Measurements from ENCODE around the gene SAFB. TPM values are rescaled to one million over a fixed set of nuclear protein-coding genes. Genes with fewer than 3 reads are reported as not detected.
A peak's percentile ranks its signal among the peaks of the same experiment; 100 is the strongest.
"Not testable (repeated sequence)": the region's sequence is repeated elsewhere in the genome, so short reads cannot be mapped to it uniquely, and the experiment has no call there.

Gene SAFB
- polyA plus RNA-seq, 3 donors from 2014 or later: 6.4 to 103 (median 29.6) TPM

GRCh38 chr19:5680437-5681368, 57.8 kb downstream of the SAFB start, which contains the start of the genes HSD11B1L and MICOS13:
HSD11B1L (plus strand) TSS chr19:5681027; CDS start chr19:5684833, 3,806 bp downstream.
MICOS13 (minus strand) TSS chr19:5680516; CDS start chr19:5680486, 30 bp downstream.
- Mint-ChIP-seq H3K27ac (peak within 1 kb of the TSS; percentile 95 to 99 (median 98)), H3K36me3 (no peaks in the 10 kb centered on the region), H3K27me3 (ENCODE audit: low read depth in 3 of 3) (peaks cover 9 to 16% (median 13%) of the 10 kb centered on the region in 3 donors), H3K4me3 (peak within 1 kb of the TSS; percentile 87 to 98 (median 90)), H3K4me1 (peaks cover 23 to 32% of the 10 kb centered on the region in 2 donors), H3K9me3 (no peaks in the 10 kb centered on the region)
- DNase-seq: peak; percentile 99

DNA sequence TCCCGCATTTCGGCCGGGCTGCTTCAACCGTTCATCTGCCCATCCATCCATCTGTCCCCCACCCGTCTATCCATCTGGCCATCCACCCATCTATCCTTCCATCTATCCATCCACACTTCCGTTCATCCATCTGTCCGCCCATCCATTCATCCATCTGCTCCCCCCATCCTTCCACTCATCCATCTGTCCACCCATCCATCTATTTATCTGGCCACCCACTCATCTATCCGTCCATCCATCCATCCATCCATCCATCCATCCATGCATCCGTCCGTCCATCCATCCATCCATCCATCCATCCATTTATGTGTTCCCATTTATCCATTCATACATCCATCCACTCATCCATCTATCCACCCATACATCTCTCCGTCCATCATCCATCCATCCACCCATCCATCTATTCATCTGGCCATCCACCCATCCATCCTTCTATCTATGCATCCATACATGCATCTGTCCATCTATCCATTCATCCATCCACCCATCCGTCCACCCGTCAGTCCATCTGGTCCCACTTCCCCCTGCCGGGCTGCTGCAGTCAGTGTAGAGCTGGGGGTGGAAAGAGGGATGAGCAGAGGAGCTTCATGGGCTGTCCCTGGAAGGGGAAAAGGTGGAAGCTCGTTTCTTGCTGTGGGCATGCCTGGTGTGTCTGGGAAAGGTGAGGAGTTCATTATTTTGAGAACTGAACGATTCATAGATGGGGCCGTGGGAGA, 58.7 kb downstream of the SAFB start:
- Mint-ChIP-seq H3K27me3 (ENCODE audit: low read depth in 3 of 3) (peaks cover 9 to 16% (median 13%) of the 10 kb centered on the region in 3 donors), H3K9me3 (no peaks in the 10 kb centered on the region), H3K27ac (peak overlapping the region; percentile 10 to 95 (median 84)), H3K4me1 (peaks cover 29 to 40% of the 10 kb centered on the region in 2 donors), H3K36me3 (no peaks in the 10 kb centered on the region), H3K4me3 (peak overlapping the region; percentile 78 to 86 (median 84))
- no peak for DNase-seq

DNA sequence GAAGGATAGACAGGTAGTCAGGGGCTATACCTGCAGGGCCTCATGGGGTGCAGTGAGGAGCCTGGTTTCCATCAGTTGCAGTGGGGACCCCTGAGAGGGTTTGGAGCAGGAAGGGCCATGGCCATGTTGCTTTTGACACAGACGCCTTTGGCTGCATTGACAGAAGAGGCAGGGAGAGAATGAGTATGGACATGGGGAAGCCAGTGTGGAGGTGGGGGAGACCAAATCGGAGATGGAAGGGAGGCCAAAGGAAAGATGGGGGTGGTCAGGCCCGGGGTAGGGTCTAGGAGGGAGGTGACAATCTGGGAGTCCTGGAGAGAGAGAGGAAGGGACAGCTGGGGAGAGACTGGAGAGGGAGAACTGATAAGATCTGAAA, 59.2 kb downstream of the SAFB start:
- H3K27ac Mint-ChIP-seq: peak overlapping the region in 4 of 6 donors; percentile 63 to 95 (median 77)
- DNase-seq: no peak
- no peaks in the 10 kb centered on the region for H3K9me3 Mint-ChIP-seq
- H3K4me1 Mint-ChIP-seq: peaks cover 30 to 43% of the 10 kb centered on the region in 2 donors
- peaks cover 9 to 16% (median 13%) of the 10 kb centered on the region in 3 donors for H3K27me3 Mint-ChIP-seq (ENCODE audit: low read depth in 3 of 3)
- peak overlapping the region; percentile 78 to 86 (median 84) for H3K4me3 Mint-ChIP-seq
- no peaks in the 10 kb centered on the region for H3K36me3 Mint-ChIP-seq

- DNase-seq: no peak
- Mint-ChIP-seq H3K4me3 (peak overlapping the region in 2 of 5 donors; percentile 31 to 62), H3K4me1 (peaks cover 33 to 47% of the 10 kb centered on the region in 2 donors), H3K27ac (peak overlapping the region in 3 of 6 donors; percentile 7 to 60 (median 43)), H3K9me3 (no peaks in the 10 kb centered on the region), H3K36me3 (no peaks in the 10 kb centered on the region), H3K27me3 (ENCODE audit: low read depth in 3 of 3) (peaks cover 9 to 16% (median 13%) of the 10 kb centered on the region in 3 donors)
Measured at GRCh38 chr19:5683177-5683886, 60.4 kb downstream of the SAFB start.

GRCh38 chr19:5684694-5685430, 62.0 kb downstream of the SAFB start:
- H3K9me3 Mint-ChIP-seq: no peaks in the 10 kb centered on the region
- H3K27me3 Mint-ChIP-seq (ENCODE audit: low read depth in 3 of 3): peaks cover 10 to 16% (median 15%) of the 10 kb centered on the region in 3 donors
- no peak overlapping the region for H3K27ac Mint-ChIP-seq
- H3K4me1 Mint-ChIP-seq: peaks cover 30 to 43% of the 10 kb centered on the region in 2 donors
- no peak overlapping the region for H3K4me3 Mint-ChIP-seq
- H3K36me3 Mint-ChIP-seq: no peaks in the 10 kb centered on the region
- DNase-seq: no peak

GRCh38 chr19:5686326-5686646, 63.4 kb downstream of the SAFB start:
- peak overlapping the region; percentile 61 to 94 (median 85) for H3K27ac Mint-ChIP-seq
- H3K4me1 Mint-ChIP-seq: peaks cover 35 to 46% of the 10 kb centered on the region in 2 donors

GRCh38 chr19:5686647-5687359, 63.9 kb downstream of the SAFB start:
- peaks cover 11 to 16% (median 14%) of the 10 kb centered on the region in 3 donors for H3K27me3 Mint-ChIP-seq (ENCODE audit: low read depth in 3 of 3)
- peak; percentile 96 to 98 (median 97) for DNase-seq
- H3K36me3 Mint-ChIP-seq: no peaks in the 10 kb centered on the region
- peak overlapping the region; percentile 61 to 94 (median 85) for H3K27ac Mint-ChIP-seq
- no peaks in the 10 kb centered on the region for H3K9me3 Mint-ChIP-seq
- peak overlapping the region; percentile 82 to 90 (median 85) for H3K4me3 Mint-ChIP-seq
- peaks cover 31 to 41% of the 10 kb centered on the region in 2 donors for H3K4me1 Mint-ChIP-seq

More at GRCh38 chr19:5686326-5686646, 63.4 kb downstream of the SAFB start:
- Mint-ChIP-seq H3K27me3 (ENCODE audit: low read depth in 3 of 3) (peaks cover 11 to 19% (median 18%) of the 10 kb centered on the region in 3 donors), H3K9me3 (no peaks in the 10 kb centered on the region), H3K4me3 (peak overlapping the region; percentile 82 to 90 (median 85)), H3K36me3 (no peaks in the 10 kb centered on the region)
- DNase-seq: no peak

DNA sequence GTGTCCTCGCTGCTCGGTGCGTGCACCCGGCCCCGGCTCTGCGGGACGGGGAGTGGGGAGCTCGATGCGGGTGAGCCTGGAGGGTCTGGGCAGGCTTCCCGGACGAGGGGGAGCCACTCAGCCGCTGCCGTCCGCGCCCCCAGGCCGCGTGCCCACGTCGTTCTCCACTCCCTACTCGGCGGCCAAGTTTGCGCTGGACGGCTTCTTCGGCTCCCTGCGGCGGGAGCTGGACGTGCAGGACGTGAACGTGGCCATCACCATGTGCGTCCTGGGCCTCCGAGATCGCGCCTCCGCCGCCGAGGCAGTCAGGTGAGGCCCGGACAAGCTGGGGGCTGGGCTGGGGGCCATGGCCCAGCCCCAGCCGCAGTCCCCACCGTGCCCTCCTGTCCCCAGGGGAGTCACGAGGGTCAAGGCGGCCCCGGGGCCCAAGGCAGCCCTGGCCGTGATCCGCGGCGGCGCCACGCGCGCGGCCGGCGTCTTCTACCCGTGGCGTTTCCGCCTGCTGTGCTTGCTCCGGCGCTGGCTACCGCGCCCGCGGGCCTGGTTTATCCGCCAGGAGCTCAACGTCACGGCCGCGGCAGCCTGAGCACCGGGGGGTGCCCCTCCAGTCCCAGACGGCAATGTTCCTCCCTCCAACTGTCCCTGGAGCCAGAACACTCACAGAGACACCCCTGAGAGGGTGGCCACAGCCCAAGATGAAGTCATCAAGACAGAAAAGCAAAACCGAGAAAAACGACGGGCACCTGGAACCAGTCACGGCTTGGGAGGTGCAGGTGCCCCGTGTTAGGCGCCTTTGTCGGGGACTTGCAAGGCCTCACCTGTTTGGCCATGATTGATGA, 64.7 kb downstream of the SAFB start:
- Mint-ChIP-seq H3K36me3 (no peaks in the 10 kb centered on the region), H3K27ac (no peak overlapping the region), H3K27me3 (ENCODE audit: low read depth in 3 of 3) (peaks cover 7 to 18% (median 14%) of the 10 kb centered on the region in 3 donors), H3K9me3 (no peaks in the 10 kb centered on the region), H3K4me1 (peaks cover 34 to 36% of the 10 kb centered on the region in 2 donors), H3K4me3 (peak overlapping the region; percentile 82 to 90 (median 85))
- DNase-seq: no peak

- peaks cover 36 to 38% of the 10 kb centered on the region in 2 donors for H3K4me1 Mint-ChIP-seq
- H3K4me3 Mint-ChIP-seq: peak overlapping the region; percentile 53 to 68 (median 64)
- not testable (repeated sequence) for H3K9me3 Mint-ChIP-seq, DNase-seq, H3K36me3 Mint-ChIP-seq
- peaks cover 7 to 19% (median 14%) of the 10 kb centered on the region in 3 donors for H3K27me3 Mint-ChIP-seq (ENCODE audit: low read depth in 3 of 3)
- H3K27ac Mint-ChIP-seq: peak overlapping the region in 2 of 6 donors; percentile 46 to 57
Measured at GRCh38 chr19:5688262-5688881, 65.5 kb downstream of the SAFB start.

GRCh38 chr19:5690125-5690954, 67.5 kb downstream of the SAFB start, which contains the start of gene RPL36:
RPL36 (plus strand) TSS chr19:5690295; CDS start chr19:5690508, 213 bp downstream.
- peak; percentile 98 for DNase-seq
- Mint-ChIP-seq H3K4me1 (peaks cover 36 to 38% of the 10 kb centered on the region in 2 donors), H3K9me3 (no peaks in the 10 kb centered on the region), H3K4me3 (peak within 1 kb of the TSS; percentile 91 to 94 (median 93)), H3K27ac (peak within 1 kb of the TSS; percentile 84 to 96 (median 90)), H3K27me3 (ENCODE audit: low read depth in 3 of 3) (peaks cover 7 to 19% (median 16%) of the 10 kb centered on the region in 3 donors), H3K36me3 (no peaks in the 10 kb centered on the region)

All from immature natural killer cell (primary cell).